Astrocyte (in vitro differentiated cells and primary cell): ENCODE measurements around the gene AP3S2. TPM values are rescaled to one million over a fixed set of nuclear protein-coding genes. Genes with fewer than 3 reads are reported as not detected.

Source experiments
- DNase-seq: peaks from one replicate; pipeline ENCODE4 v3.0.0-alpha.2; 2010; ENCODE audit warnings: low read depth
- FAIRE-seq: peaks from 2 replicates; lab custom pipeline; 2011; peaks lifted over from hg19 to GRCh38; lab: Jason Lieb, UNC
- H2AFZ ChIP-seq: 2 replicates; pipeline ENCODE4 v1.6.0; 2012; ENCODE audit warnings: low read depth, low read length, inconsistent platforms
- H3K27ac ChIP-seq: 2 replicates; pipeline ENCODE4 v1.5.1; 2011; ENCODE audit warnings: low read depth, low read length, inconsistent platforms
- H3K27me3 ChIP-seq: 2 replicates; pipeline ENCODE4 v1.6.0; 2011; ENCODE audit warnings: low read length, inconsistent platforms; ENCODE audit not compliant: insufficient read depth
- H3K36me3 ChIP-seq: 2 replicates; pipeline ENCODE4 v1.5.1; 2011; ENCODE audit warnings: low read length, inconsistent platforms; ENCODE audit not compliant: insufficient read depth
- H3K4me1 ChIP-seq: 2 replicates; pipeline ENCODE4 v1.5.1; 2011; ENCODE audit warnings: low read length, inconsistent platforms; ENCODE audit not compliant: insufficient read depth
- H3K4me2 ChIP-seq: 2 replicates; pipeline ENCODE4 v1.6.0; 2012; ENCODE audit warnings: low read length, inconsistent platforms
- H3K4me3 ChIP-seq: 2 replicates; pipeline ENCODE4 v1.5.1; 2011; ENCODE audit warnings: low read depth, mild to moderate bottlenecking, low read length, inconsistent platforms; ENCODE audit not compliant: insufficient read depth
- H3K79me2 ChIP-seq: 2 replicates; pipeline ENCODE4 v1.6.0; 2012; ENCODE audit warnings: mild to moderate bottlenecking, low read length, inconsistent platforms; ENCODE audit not compliant: insufficient read depth
- H3K9ac ChIP-seq: 2 replicates; pipeline ENCODE4 v1.6.0; 2012; ENCODE audit warnings: mild to moderate bottlenecking, low read length, inconsistent platforms
- H3K9me3 ChIP-seq: 2 replicates; pipeline ENCODE4 v1.5.1; 2012; ENCODE audit warnings: low read depth, mild to moderate bottlenecking, low read length, inconsistent platforms; ENCODE audit not compliant: insufficient read depth
- H4K20me1 ChIP-seq: 2 replicates; pipeline ENCODE4 v1.6.0; 2012; ENCODE audit warnings: low read length, inconsistent platforms; ENCODE audit not compliant: insufficient read depth
- H3K27ac Mint-ChIP-seq: one replicate; pipeline ENCODE4 v1.8.0; 2021; ENCODE audit warnings: mild to moderate bottlenecking, mixed read lengths; ENCODE audit not compliant: unreplicated experiment
- H3K27me3 Mint-ChIP-seq: one replicate; pipeline ENCODE4 v1.8.0; 2021; ENCODE audit warnings: low read depth, mixed read lengths; ENCODE audit not compliant: unreplicated experiment
- H3K36me3 Mint-ChIP-seq: one replicate; pipeline ENCODE4 v1.8.0; 2021; ENCODE audit warnings: low read depth, mixed read lengths; ENCODE audit not compliant: unreplicated experiment
- H3K4me1 Mint-ChIP-seq: one replicate; pipeline ENCODE4 v1.8.0; 2021; ENCODE audit warnings: low read depth, mixed read lengths; ENCODE audit not compliant: unreplicated experiment
- H3K4me3 Mint-ChIP-seq: one replicate; pipeline ENCODE4 v1.8.0; 2021; ENCODE audit warnings: mild to moderate bottlenecking, moderate library complexity, mixed read lengths; ENCODE audit not compliant: unreplicated experiment
- H3K9me3 Mint-ChIP-seq: one replicate; pipeline ENCODE4 v1.8.0; 2021; ENCODE audit warnings: mild to moderate bottlenecking, mixed read lengths; ENCODE audit not compliant: unreplicated experiment
- CTCF ChIP-seq: IDR thresholded peaks from 2 replicates; pipeline ENCODE4 v1.5.1; 2011; ENCODE audit warnings: low read depth, mild to moderate bottlenecking, inconsistent platforms, low read length, moderate library complexity; ENCODE audit not compliant: insufficient read depth
- EZH2 ChIP-seq: IDR thresholded peaks from 2 replicates; pipeline ENCODE4 v1.6.1; 2012; ENCODE audit warnings: mild to moderate bottlenecking, low read length, inconsistent platforms; ENCODE audit not compliant: insufficient read depth
- total RNA-seq: library from RNA; stranded (reverse); gene quantifications from 2 replicates; pipeline ENCODE4 v1.2.1, GENCODE V29; 2021

Gene AP3S2
- total RNA-seq, 1 donor from 2014 or later = 41.2 TPM

- H3K79me2 ChIP-seq = peaks cover 37% of the 10 kb centered on the region
- no peak for TF ChIP-seq EZH2
- no peak for TF ChIP-seq CTCF
Measured at GRCh38 chr15:89806559-89807550, 86.9 kb downstream of the AP3S2 start.

DNA sequence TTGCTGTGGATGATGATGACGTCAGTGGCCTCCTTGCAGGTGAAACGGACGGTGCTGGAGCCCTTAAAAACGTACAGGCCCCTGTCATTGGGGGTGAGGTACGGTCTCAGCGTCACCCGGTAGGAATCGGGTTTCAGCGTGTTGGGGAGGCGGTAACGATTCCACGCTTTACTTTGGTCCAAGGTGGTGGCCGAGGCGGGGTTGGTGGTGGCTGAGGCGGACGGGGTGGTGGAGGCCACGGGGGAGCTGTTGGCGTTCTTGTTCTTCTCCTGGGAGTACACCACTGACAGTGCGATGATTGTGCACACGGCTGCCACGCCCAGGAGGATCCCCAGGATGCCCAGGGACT, 87.6 kb downstream of the AP3S2 start:
- Histone ChIP-seq H3K9ac (no peak overlapping the region), H2AFZ (no peak overlapping the region), H3K4me1 (peaks cover 12% of the 10 kb centered on the region), H3K27ac (no peak overlapping the region), H3K79me2 (peaks cover 33% of the 10 kb centered on the region), H4K20me1 (peaks cover 21% of the 10 kb centered on the region), H3K4me3 (no peak overlapping the region), H3K27me3 (no peaks in the 10 kb centered on the region), H3K4me2 (no peak overlapping the region), H3K36me3 (peaks cover 18% of the 10 kb centered on the region), H3K9me3 (no peaks in the 10 kb centered on the region)
- FAIRE-seq (no peak), DNase-seq (no peak)
- Mint-ChIP-seq H3K27me3 (peaks cover 28% of the 10 kb centered on the region), H3K4me3 (no peak overlapping the region), H3K9me3 (no peaks in the 10 kb centered on the region), H3K36me3 (no peaks in the 10 kb centered on the region), H3K27ac (no peak overlapping the region), H3K4me1 (no peaks in the 10 kb centered on the region)
- TF ChIP-seq EZH2 (no peak), CTCF (no peak)

More at GRCh38 chr15:89806559-89807550, 86.9 kb downstream of the AP3S2 start:
- Histone ChIP-seq H3K4me1 (peaks cover 12% of the 10 kb centered on the region), H2AFZ (no peak overlapping the region), H3K4me2 (no peak overlapping the region), H3K4me3 (no peak overlapping the region), H3K9ac (no peak overlapping the region), H3K27me3 (no peaks in the 10 kb centered on the region), H3K9me3 (no peaks in the 10 kb centered on the region), H3K27ac (no peak overlapping the region), H3K36me3 (peaks cover 16% of the 10 kb centered on the region), H4K20me1 (peaks cover 19% of the 10 kb centered on the region)
- Mint-ChIP-seq H3K27me3 (peaks cover 30% of the 10 kb centered on the region), H3K27ac (peak overlapping the region; percentile 53), H3K4me3 (no peak overlapping the region), H3K9me3 (no peaks in the 10 kb centered on the region), H3K4me1 (no peaks in the 10 kb centered on the region), H3K36me3 (no peaks in the 10 kb centered on the region)
- DNase-seq = no peak
- FAIRE-seq = no peak
